K562 (cell line): ENCODE data around the gene UNC93B1. TPM values are rescaled to one million over a fixed set of nuclear protein-coding genes. Genes with fewer than 3 reads are reported as not detected.
"Not testable (repeated sequence)": the region's sequence is repeated elsewhere in the genome, so short reads cannot be mapped to it uniquely, and the experiment has no call there.

Source experiments
- ATAC-seq: fragments of 200-7000 bp; cut with Tn5 transposase; 3 replicates; pipeline ENCODE4 v1.9.1; 2020; ENCODE audit warnings: moderate library complexity
- BruUV-seq: library from RNA; stranded (reverse); fragments of 400-500 nt; replicated peaks from 2 replicates; lab custom pipeline; 2021; lab: Mats Ljungman, UMichigan
- CTCF ChIA-PET: fragments of 300-600 bp; formaldehyde crosslinking; extraction: SDS; loops from one replicate; lab custom pipeline; 2021; ENCODE audit warnings: low intra/inter-chr PET ratio; lab: Yijun Ruan, JAX
- POLR2A ChIA-PET: fragments of 300-600, 350-650 bp; sonication (Branson Sonifier 250); formaldehyde crosslinking; extraction: SDS; loops from one replicate; lab custom pipeline; 2021; ENCODE audit warnings: antibody characterized with exemption, inconsistent platforms; lab: Yijun Ruan, JAX
- DNase-seq, 4 experiments: peaks; one replicate each; pipeline versions ENCODE4 v3.0.0 to v3.0.0-alpha.2; 2011 to 2018; ENCODE audit warnings: low spot score in 3 of 4, mixed read lengths in 3 of 4; ENCODE audit errors: extremely low read depth in 1 of 4
- FAIRE-seq: peaks from 2 replicates; lab custom pipeline; 2011; peaks lifted over from hg19 to GRCh38; lab: Jason Lieb, UNC
- H2AFZ ChIP-seq: 2 replicates; pipeline ENCODE4 v1.6.0; 2011; ENCODE audit warnings: low read depth, low read length, control low read depth, inconsistent platforms
- H3K27ac ChIP-seq: fragments of 200-600 bp; 3 replicates; pipeline ENCODE4 v1.8.0; 2011; ENCODE audit warnings: low read depth, mild to moderate bottlenecking, control low read depth, inconsistent platforms, low read length, moderate library complexity, mixed read lengths; ENCODE audit errors: extremely low read depth
- H3K27me3 ChIP-seq, 2 experiments: fragments of 300-600 bp in 1 of 2; 2 replicates in 1 of 2; 3 replicates in 1 of 2; pipeline versions ENCODE4 v1.6.0 to v1.8.0; 2011; ENCODE audit warnings: inconsistent platforms in 2 of 2, low read length in 2 of 2, mild to moderate bottlenecking in 1 of 2, mixed read lengths in 1 of 2, moderate library complexity in 1 of 2; ENCODE audit not compliant: control insufficient read depth in 2 of 2, insufficient read depth in 2 of 2
- H3K36me3 ChIP-seq: fragments of 300-600 bp; 3 replicates; pipeline ENCODE4 v1.8.0; 2011; ENCODE audit warnings: mild to moderate bottlenecking, low read length, inconsistent platforms; ENCODE audit not compliant: control insufficient read depth, insufficient read depth
- H3K4me1 ChIP-seq, 2 experiments: fragments of 200-600 bp in 1 of 2; replicated peaks in 1 of 2; 2 replicates in 1 of 2; 3 replicates in 1 of 2; pipeline versions ENCODE4 v1.5.1 to v1.8.0; 2011; ENCODE audit warnings: inconsistent platforms in 2 of 2, low read length in 2 of 2, mild to moderate bottlenecking in 1 of 2, mixed read lengths in 1 of 2, moderate library complexity in 1 of 2; ENCODE audit not compliant: control insufficient read depth in 2 of 2, insufficient read depth in 2 of 2
- H3K4me2 ChIP-seq: 2 replicates; pipeline ENCODE4 v1.6.1; 2011; ENCODE audit warnings: low read length, control low read depth, inconsistent platforms, mixed read lengths; ENCODE audit not compliant: insufficient read depth
- H3K4me3 ChIP-seq: fragments of 200-600 bp; sonication (generic), shearing (Covaris generic); 2 replicates; pipeline ENCODE4 v1.5.1; 2016; ENCODE audit warnings: control low read depth, inconsistent platforms
- H3K79me2 ChIP-seq: fragments of 200-600 bp; 3 replicates; pipeline ENCODE4 v1.8.0; 2011; ENCODE audit warnings: low read length, inconsistent platforms; ENCODE audit not compliant: control insufficient read depth, insufficient read depth
- H3K9ac ChIP-seq, 2 experiments: 2 replicates each; pipeline versions ENCODE4 v1.6.0 to v1.6.1; 2011; ENCODE audit warnings: low read depth in 2 of 2, low read length in 2 of 2, control low read depth in 1 of 2, inconsistent platforms in 1 of 2, mild to moderate bottlenecking in 1 of 2, mixed read lengths in 1 of 2; ENCODE audit not compliant: insufficient read depth in 1 of 2
- H3K9me1 ChIP-seq: one replicate; pipeline ENCODE4 v1.6.0; 2011; ENCODE audit warnings: inconsistent platforms, mild to moderate bottlenecking, low read length, moderate library complexity; ENCODE audit not compliant: control insufficient read depth, insufficient read depth
- H3K9me3 ChIP-seq: replicated peaks from 2 replicates; pipeline ENCODE4 v1.5.1; 2011; ENCODE audit warnings: low read depth, low read length, inconsistent platforms; ENCODE audit not compliant: control insufficient read depth, insufficient read depth
- H4K20me1 ChIP-seq: replicated peaks from 2 replicates; pipeline ENCODE4 v1.6.1; 2011; ENCODE audit warnings: low read length, inconsistent platforms, mixed read lengths; ENCODE audit not compliant: control insufficient read depth, insufficient read depth
- CTCF ChIP-seq, 3 experiments: IDR thresholded peaks in 2 of 3; conservative IDR thresholded peaks in 1 of 3; 2 replicates each; pipeline ENCODE4 v1.5.1; 2011 to 2012; ENCODE audit warnings: low read length in 3 of 3, mild to moderate bottlenecking in 3 of 3, control low read depth in 2 of 3, improper control_type of control experiment in 1 of 3, inconsistent platforms in 1 of 3, low read depth in 1 of 3, mixed read lengths in 1 of 3, moderate library complexity in 1 of 3; ENCODE audit not compliant: insufficient read depth in 2 of 3
- RAD21 ChIP-seq, 2 experiments: fragments of 250-450 bp in 1 of 2; fragments of 450-650 bp in 1 of 2; sonication (Bioruptor Pico) in 1 of 2; formaldehyde crosslinking in 1 of 2; IDR thresholded peaks in 1 of 2; conservative IDR thresholded peaks in 1 of 2; 2 replicates each; pipeline versions ENCODE4 v1.4.0 to v1.8.0; 2020 to 2022; ENCODE audit warnings: mild to moderate bottlenecking in 2 of 2, moderate library complexity in 1 of 2
- WGBS: fragments of 100-300 bp; shearing (Covaris generic); methylation state at CpG from one replicate; pipeline ENCODE4 v1.1.6; 2016; ENCODE audit warnings: low coverage, mixed read lengths; ENCODE audit not compliant: insufficient coverage; ENCODE audit errors: missing lambda C conversion rate; 5-methylcytosine and 5-hydroxymethylcytosine counted together
- in situ Hi-C: fragments of 300-500 bp; cut with MboI; formaldehyde crosslinking; loops from 4 replicates; pipeline ENCODE4 v1.15.0; 2018; ENCODE audit warnings: inconsistent platforms, mixed read lengths
- intact Hi-C: fragments of 100-400 bp; cut with micrococcal nuclease; formaldehyde crosslinking; loops from 2 replicates; pipeline ENCODE4 v1.14.2; 2022
- microRNA-seq: library from miRNA; unstranded; fragments of <30 nt; microRNA quantifications from one replicate; pipeline ENCODE4, GENCODE V29; 2018; ENCODE audit warnings: borderline microRNAs expressed
- polyA plus RNA-seq, 8 experiments: library from polyadenylated mRNA; depleted of rRNA in 4 of 8; stranded (reverse) in 5 of 8; unstranded in 3 of 8; fragments of >200 nt; fragmentation: Nextera tagmentation in 2 of 8; fragmentation: Illumina TruSeq in 1 of 8; extraction: Ambion mirVana in 2 of 8; extraction: Trizol in 1 of 8; gene quantifications; 2 replicates each; pipeline versions ENCODE4 v1.2.1 to v1.2.3, GENCODE V29; 2011 to 2014; ENCODE audit warnings: inconsistent platforms in 1 of 8, missing spikeins in 1 of 8
- small RNA-seq: library from RNA; depleted of rRNA; stranded (forward); fragments of <200 nt; gene quantifications from one replicate; pipeline ENCODE3, GENCODE V24; 2014
- total RNA-seq, 7 experiments: library from RNA; depleted of rRNA in 6 of 7; stranded (reverse); fragments of >200 nt in 6 of 7; fragmentation: Illumina TruSeq in 2 of 7; extraction: Trizol in 2 of 7; gene quantifications; 2 replicates each; pipeline versions ENCODE4 v1.2.1 to v1.2.3, GENCODE V29; 2011 to 2021; ENCODE audit warnings: low replicate concordance in 1 of 7

UNC93B1 gene
- total and polyA plus RNA-seq, 9 of the 15 experiments (the other 6 are each of a cell fraction or from before 2014, with no cell fraction given), result 0.10 to 13.6 (median 6.5) TPM

- DNase-seq, intact Hi-C loops, H3K9ac ChIP-seq, H3K27me3 ChIP-seq, H2AFZ ChIP-seq, POLR2A ChIA-PET, BruUV-seq, H3K4me1 ChIP-seq, FAIRE-seq, H3K9me1 ChIP-seq, H3K79me2 ChIP-seq, ATAC-seq, H3K27ac ChIP-seq, H4K20me1 ChIP-seq, H3K4me2 ChIP-seq, H3K9me3 ChIP-seq, in situ Hi-C loops, H3K4me3 ChIP-seq, H3K36me3 ChIP-seq, CTCF ChIA-PET: not testable (repeated sequence)
- WGBS, result 0% methylated on average over 2 of the region's 5 CpGs
- TF ChIP-seq RAD21 (CRISPR knock-in tag; conservative IDR thresholded peaks at IDR 0.05 in 1 of 2, IDR thresholded peaks at IDR 0.05 in 1 of 2) (peak in 1 of 2 experiments; percentile 47; a peak in 2 of 4 replicates), CTCF (IDR thresholded peaks at IDR 0.05 in 2 of 3, conservative IDR thresholded peaks at IDR 0.05 in 1 of 3; ENCODE audit: insufficient read depth in 2 of 3, low read depth in 1 of 3, low read length in 3 of 3) (peak in 1 of 3 experiments; percentile 16; a peak in 2 of 6 replicates)
Observed at GRCh38 chr11:67943406-67943805, 60.5 kb downstream of the UNC93B1 start.

Small RNA genes within 50 kb of the gene (microRNA-seq; reads per million reads assigned to microRNA genes)
- gene MIR4691, result not detected
- not detected for gene MIR6753
- 0.55 reads per million for gene MIR7113

Small RNA genes within 50 kb of the gene (small RNA-seq; reads per million reads assigned to genes)
- 0.33 reads per million for gene MIR6753

Other genes with a start within 250 kb of the UNC93B1 start
- gene ALDH3B1, start 6.2 kb upstream of the UNC93B1 start, total RNA-seq (2014; rRNA removed), result 0.37 TPM in 1 of 2 replicates, not detected in the other
- 0.04 TPM in 1 of 2 replicates, not detected in the other for gene ALDH3B1, start 6.2 kb upstream of the UNC93B1 start, total RNA-seq (2014; rRNA removed; fragmentation: Illumina TruSeq; extraction: Trizol)
- 0.07 and 0.08 TPM in 2 replicates for gene ALDH3B1, start 6.2 kb upstream of the UNC93B1 start, total RNA-seq (2015; rRNA removed; fragmentation: Illumina TruSeq; extraction: Trizol)
- 0.13 and 0.35 TPM in 2 replicates for gene ALDH3B1, start 6.2 kb upstream of the UNC93B1 start, total RNA-seq (2021)
- 0.10 and 0.19 TPM in 2 replicates for gene ALDH3B1, start 6.2 kb upstream of the UNC93B1 start, polyA plus RNA-seq (2011; rRNA removed)
- 0.06 and 0.15 TPM in 2 replicates for gene ALDH3B1, start 6.2 kb upstream of the UNC93B1 start, polyA plus RNA-seq (2014; fragmentation: Illumina TruSeq; extraction: Trizol)
- gene ALDH3B1, start 6.2 kb upstream of the UNC93B1 start, polyA plus RNA-seq (2014; fragmentation: Nextera tagmentation; extraction: Ambion mirVana), result under 1 TPM in 1 of 2 experiments, not detected in 1; 0.01 TPM
- gene ALDH3B1, start 6.2 kb upstream of the UNC93B1 start, polyA plus RNA-seq (2014; rRNA removed), result 0.21 and 0.43 TPM in 2 replicates
- 351 and 419 TPM in 2 replicates for gene NDUFS8, start 26.6 kb upstream of the UNC93B1 start, total RNA-seq (2014; rRNA removed)
- gene NDUFS8, start 26.6 kb upstream of the UNC93B1 start, total RNA-seq (2014; rRNA removed; fragmentation: Illumina TruSeq; extraction: Trizol), result 60.0 and 91.3 TPM in 2 replicates
- 146 and 150 TPM in 2 replicates for gene NDUFS8, start 26.6 kb upstream of the UNC93B1 start, total RNA-seq (2015; rRNA removed; fragmentation: Illumina TruSeq; extraction: Trizol)
- 271 and 294 TPM in 2 replicates for gene NDUFS8, start 26.6 kb upstream of the UNC93B1 start, total RNA-seq (2021)
- gene NDUFS8, start 26.6 kb upstream of the UNC93B1 start, polyA plus RNA-seq (2011; rRNA removed), result 67.2 and 68.7 TPM in 2 replicates
- 101 and 156 TPM in 2 replicates for gene NDUFS8, start 26.6 kb upstream of the UNC93B1 start, polyA plus RNA-seq (2014; fragmentation: Illumina TruSeq; extraction: Trizol)
- gene NDUFS8, start 26.6 kb upstream of the UNC93B1 start, polyA plus RNA-seq (2014; fragmentation: Nextera tagmentation; extraction: Ambion mirVana), result 10 to 100 TPM; 36.5 to 65.1 TPM
- gene NDUFS8, start 26.6 kb upstream of the UNC93B1 start, polyA plus RNA-seq (2014; rRNA removed), result 241 and 257 TPM in 2 replicates
- 78.0 and 82.8 TPM in 2 replicates for gene TCIRG1, start 34.9 kb upstream of the UNC93B1 start, total RNA-seq (2014; rRNA removed)
- gene TCIRG1, start 34.9 kb upstream of the UNC93B1 start, total RNA-seq (2014; rRNA removed; fragmentation: Illumina TruSeq; extraction: Trizol), result 2.5 and 5.5 TPM in 2 replicates
- gene TCIRG1, start 34.9 kb upstream of the UNC93B1 start, total RNA-seq (2015; rRNA removed; fragmentation: Illumina TruSeq; extraction: Trizol), result 24.4 and 28.7 TPM in 2 replicates
- gene TCIRG1, start 34.9 kb upstream of the UNC93B1 start, total RNA-seq (2021), result 96.4 and 108 TPM in 2 replicates
- gene TCIRG1, start 34.9 kb upstream of the UNC93B1 start, polyA plus RNA-seq (2011; rRNA removed), result 31.1 and 72.7 TPM in 2 replicates
- 13.1 and 33.3 TPM in 2 replicates for gene TCIRG1, start 34.9 kb upstream of the UNC93B1 start, polyA plus RNA-seq (2014; fragmentation: Illumina TruSeq; extraction: Trizol)
- 1 to 10 TPM in 1 of 2 experiments, under 1 TPM in 1; 0.49 to 1.9 TPM for gene TCIRG1, start 34.9 kb upstream of the UNC93B1 start, polyA plus RNA-seq (2014; fragmentation: Nextera tagmentation; extraction: Ambion mirVana)
- 113 and 143 TPM in 2 replicates for gene TCIRG1, start 34.9 kb upstream of the UNC93B1 start, polyA plus RNA-seq (2014; rRNA removed)
- gene CHKA, start 117.3 kb upstream of the UNC93B1 start, total RNA-seq (2014; rRNA removed), result 30.2 and 41.1 TPM in 2 replicates
- gene CHKA, start 117.3 kb upstream of the UNC93B1 start, total RNA-seq (2014; rRNA removed; fragmentation: Illumina TruSeq; extraction: Trizol), result 26.5 and 34.3 TPM in 2 replicates
- 34.2 and 37.0 TPM in 2 replicates for gene CHKA, start 117.3 kb upstream of the UNC93B1 start, total RNA-seq (2015; rRNA removed; fragmentation: Illumina TruSeq; extraction: Trizol)
- gene CHKA, start 117.3 kb upstream of the UNC93B1 start, total RNA-seq (2021), result 36.5 and 41.4 TPM in 2 replicates
- gene CHKA, start 117.3 kb upstream of the UNC93B1 start, polyA plus RNA-seq (2011; rRNA removed), result 21.1 and 24.3 TPM in 2 replicates
- gene CHKA, start 117.3 kb upstream of the UNC93B1 start, polyA plus RNA-seq (2014; fragmentation: Illumina TruSeq; extraction: Trizol), result 22.6 and 30.2 TPM in 2 replicates
- 1 to 10 TPM; 3.6 to 6.7 TPM for gene CHKA, start 117.3 kb upstream of the UNC93B1 start, polyA plus RNA-seq (2014; fragmentation: Nextera tagmentation; extraction: Ambion mirVana)
- 34.7 and 34.8 TPM in 2 replicates for gene CHKA, start 117.3 kb upstream of the UNC93B1 start, polyA plus RNA-seq (2014; rRNA removed)
- gene KMT5B, start 209.2 kb upstream of the UNC93B1 start, total RNA-seq (2014; rRNA removed), result 15.5 and 20.8 TPM in 2 replicates
- gene KMT5B, start 209.2 kb upstream of the UNC93B1 start, total RNA-seq (2014; rRNA removed; fragmentation: Illumina TruSeq; extraction: Trizol), result 24.6 and 29.4 TPM in 2 replicates
- 21.3 and 22.0 TPM in 2 replicates for gene KMT5B, start 209.2 kb upstream of the UNC93B1 start, total RNA-seq (2015; rRNA removed; fragmentation: Illumina TruSeq; extraction: Trizol)
- gene KMT5B, start 209.2 kb upstream of the UNC93B1 start, total RNA-seq (2021), result 22.7 and 24.7 TPM in 2 replicates
- gene KMT5B, start 209.2 kb upstream of the UNC93B1 start, polyA plus RNA-seq (2011; rRNA removed), result 18.9 and 20.9 TPM in 2 replicates
- 27.3 and 29.2 TPM in 2 replicates for gene KMT5B, start 209.2 kb upstream of the UNC93B1 start, polyA plus RNA-seq (2014; fragmentation: Illumina TruSeq; extraction: Trizol)
- 1 to 10 TPM; 7.3 to 7.4 TPM for gene KMT5B, start 209.2 kb upstream of the UNC93B1 start, polyA plus RNA-seq (2014; fragmentation: Nextera tagmentation; extraction: Ambion mirVana)
- 16.3 and 20.4 TPM in 2 replicates for gene KMT5B, start 209.2 kb upstream of the UNC93B1 start, polyA plus RNA-seq (2014; rRNA removed)